HCEC 1CT (cell line): ENCODE data around the gene TMEM255B.

Source experiments
- DNase-seq: peaks from one replicate; pipeline ENCODE4 v3.0.0-alpha.2; 2017

Gene TMEM255B

GRCh38 chr13:113838711-113839201, 79.7 kb downstream of the TMEM255B start:
- no peak for DNase-seq

DNA sequence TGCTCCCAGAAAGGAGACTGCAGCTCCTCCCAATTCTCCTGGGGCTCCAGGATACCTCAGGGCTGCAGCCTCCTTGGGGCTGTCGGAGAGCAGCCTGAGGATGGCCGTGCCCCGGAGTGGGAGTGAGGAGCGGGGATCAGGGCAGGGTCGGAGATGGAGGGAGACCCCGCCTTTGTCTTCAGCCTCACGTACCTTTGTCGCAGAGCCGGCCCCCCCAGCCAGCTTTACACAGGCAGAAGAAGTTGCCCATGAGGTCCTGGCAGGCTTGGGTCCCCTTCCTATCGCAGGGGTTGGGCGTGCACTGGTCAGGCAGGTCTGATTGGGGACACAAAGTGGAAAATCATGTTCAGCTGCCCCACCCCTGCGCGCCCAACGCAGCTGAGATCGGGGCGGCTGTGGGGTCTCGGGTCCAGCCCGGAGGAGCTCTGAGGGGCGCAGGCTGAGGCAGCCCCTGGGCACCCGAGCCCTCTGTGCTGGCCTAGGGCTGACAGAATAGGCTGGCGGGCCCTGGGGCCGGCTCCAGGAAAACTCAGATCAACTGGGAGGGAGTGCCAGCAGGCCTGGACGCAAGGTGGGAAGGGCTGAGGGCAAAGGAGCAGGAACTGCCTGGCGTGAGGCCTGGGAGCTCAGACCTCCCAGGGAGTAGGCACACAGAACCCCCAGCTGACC, 80.6 kb downstream of the TMEM255B start:
- no peak for DNase-seq

- no peak for DNase-seq
Measured at GRCh38 chr13:113840541-113841352, 81.7 kb downstream of the TMEM255B start.

DNA sequence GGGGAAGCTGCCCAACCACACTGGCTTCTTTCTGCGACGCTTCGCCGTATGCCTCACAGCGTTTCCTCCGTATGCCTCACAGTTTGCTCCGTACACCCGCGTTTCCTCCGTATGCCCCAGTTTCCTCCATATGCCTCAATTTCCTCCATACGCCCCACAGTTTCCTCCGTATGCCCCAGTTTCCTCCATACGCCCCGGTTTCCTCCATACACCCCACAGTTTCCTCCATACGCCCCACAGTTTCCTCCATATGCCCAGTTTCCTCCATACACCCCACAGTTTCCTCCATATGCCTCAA, 82.3 kb downstream of the TMEM255B start:
- DNase-seq: no peak

- DNase-seq: no peak
Measured at GRCh38 chr13:113842336-113843062, 83.5 kb downstream of the TMEM255B start.

DNA sequence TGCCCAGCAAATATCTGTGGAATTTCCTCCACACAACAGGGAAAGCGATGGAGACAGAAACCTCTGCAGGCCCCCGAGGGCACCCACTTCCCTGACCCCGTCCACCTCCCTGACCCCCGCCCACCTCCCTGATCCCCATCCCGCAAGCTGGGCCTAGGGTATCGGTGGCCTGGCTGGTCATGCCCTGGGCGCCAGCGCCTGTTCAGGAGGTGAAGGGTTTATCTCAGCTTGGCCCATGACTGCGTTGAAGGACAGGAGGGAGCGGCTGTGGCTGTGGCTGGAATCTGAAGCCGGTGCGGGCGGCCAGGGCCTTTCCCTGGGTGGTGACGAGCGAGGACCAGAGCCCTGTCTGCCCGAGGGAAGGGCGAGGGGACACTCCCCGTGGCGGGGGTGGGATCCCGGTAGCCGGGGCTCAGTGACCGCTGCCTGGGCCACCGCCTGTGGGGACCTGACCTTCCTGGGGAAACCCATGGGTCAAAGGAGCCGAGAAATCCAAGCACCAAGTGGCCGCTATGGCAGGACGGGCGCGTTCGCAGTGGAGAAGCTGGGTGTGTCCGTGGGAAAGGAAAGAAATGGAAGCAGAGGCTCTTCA, 84.1 kb downstream of the TMEM255B start:
- no peak for DNase-seq

DNA sequence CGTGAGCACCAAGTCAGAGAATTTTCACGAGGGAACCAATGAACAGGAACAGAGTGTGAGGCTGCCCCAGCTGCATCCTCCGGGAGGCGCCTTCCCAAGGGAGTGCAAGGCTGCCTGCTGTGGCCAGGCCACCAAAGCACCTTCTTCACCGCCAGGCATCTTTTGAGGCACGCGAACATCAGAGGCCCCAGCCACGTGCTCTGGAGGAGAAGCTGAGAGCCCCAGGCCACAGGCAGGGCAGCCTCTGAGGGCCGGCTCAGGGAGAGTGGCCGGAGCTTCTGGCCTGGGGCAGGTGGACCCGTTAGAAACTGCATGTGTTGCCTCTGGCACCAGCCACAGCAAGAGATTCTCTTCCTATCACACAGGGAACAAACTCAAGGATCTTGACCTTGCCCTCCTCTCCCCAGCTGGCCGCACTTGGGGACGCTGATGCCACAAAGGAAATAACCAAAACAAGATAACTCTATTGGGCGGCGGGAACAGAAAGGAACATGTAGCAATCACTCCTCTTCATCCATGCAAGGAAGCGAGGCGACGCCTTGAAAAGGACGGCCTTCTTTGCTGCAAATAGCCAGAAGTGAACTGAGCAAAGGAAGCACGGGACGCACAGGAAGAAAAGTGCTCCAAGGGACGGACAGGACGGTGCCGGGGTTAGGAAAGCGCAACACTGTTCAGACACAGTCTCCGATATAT, 85.0 kb downstream of the TMEM255B start:
- no peak for DNase-seq

DNA sequence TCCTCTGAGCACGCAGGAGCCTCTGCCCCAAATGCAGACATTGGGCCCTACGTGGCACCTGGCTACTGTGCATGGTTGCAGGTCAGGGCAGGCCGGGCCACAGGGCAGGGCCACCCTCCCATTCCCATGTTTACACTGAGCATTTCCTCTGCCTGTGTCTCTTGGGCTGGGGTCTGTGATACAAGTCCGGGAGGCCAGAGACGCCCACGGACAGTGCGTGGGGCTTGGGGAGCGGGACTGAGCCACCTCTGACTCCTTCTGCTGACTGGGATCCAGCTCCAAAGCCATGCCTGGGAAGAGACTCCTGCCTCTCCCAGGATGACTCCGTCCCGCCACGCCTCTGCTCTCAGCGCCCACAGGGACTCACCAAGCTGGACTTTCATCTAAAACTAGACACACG, 86.0 kb downstream of the TMEM255B start:
- no peak for DNase-seq

DNA sequence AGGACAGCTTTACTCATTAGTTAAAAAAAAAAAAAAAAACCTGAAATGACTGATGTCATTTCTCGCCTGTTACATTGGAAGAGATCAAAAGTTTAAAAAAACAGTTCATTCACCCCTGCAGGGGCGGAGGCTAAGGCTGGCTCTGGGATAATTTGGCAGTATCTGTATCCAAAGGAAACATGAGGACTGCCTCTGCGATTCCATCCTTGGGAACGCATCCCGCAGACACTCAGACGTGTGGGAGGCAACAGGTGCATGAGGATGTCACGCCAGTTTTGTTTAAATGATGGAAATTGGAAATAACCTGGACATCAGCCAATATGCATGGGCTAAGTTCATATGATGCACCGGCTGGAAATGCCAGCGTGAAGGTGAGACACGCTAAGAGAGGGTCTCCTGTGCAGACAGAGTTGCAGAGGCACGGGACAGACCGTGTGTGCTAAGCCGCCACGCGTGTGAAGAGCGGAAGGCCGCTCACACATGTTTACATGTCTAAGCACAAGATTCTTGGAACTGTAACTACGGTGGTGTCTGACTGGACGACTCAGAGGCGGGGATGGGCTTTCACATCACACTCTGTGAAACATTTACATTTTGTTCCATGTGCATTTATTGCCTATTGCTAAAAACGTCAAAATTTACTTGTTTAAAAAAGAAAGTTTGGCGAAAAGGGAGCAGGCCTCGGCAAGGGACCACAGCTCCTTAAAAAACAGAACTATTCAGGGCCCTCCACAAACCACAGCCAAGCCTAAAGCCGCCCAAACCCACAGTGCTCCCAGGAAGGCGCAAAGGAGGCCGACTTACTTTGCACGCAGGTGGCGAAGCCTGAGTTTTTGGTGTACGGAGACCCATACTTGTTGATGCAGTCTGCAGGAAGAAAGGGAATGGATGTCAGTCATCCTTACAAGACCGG, 87.0 kb downstream of the TMEM255B start:
- DNase-seq: no peak

DNA sequence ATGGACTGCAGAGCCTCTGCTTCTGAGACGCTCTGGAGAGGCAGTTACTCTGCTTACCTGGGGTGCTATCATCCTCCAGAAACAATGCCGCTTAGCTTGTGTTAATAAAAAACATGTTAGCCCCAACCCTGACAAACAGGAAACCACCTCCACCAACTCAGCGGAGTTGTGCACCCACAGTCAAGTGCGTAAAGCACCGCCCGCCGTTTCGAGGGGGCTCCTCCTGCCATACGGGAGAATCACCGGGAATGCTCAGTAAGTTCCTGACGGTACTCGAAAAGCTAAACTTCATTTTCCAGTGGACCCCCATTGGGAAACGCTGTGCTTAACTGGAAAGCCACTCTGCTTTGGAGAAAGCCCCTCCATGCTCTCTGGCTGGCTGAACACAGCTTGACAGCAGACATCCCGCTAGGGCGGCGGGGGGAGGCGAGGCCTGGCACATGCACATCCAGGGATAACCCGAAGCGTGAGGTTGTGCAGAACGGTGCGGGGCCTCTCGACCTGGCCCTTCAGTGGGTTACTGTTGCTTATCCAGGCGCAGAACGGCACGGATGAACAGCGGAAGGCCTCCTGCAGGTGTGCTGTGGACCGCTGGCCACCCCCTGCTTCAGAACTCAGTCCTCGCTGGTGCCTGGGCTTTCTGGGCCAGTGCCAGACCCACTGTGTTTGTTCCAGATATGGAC, 87.8 kb downstream of the TMEM255B start:
- DNase-seq: no peak

DNA sequence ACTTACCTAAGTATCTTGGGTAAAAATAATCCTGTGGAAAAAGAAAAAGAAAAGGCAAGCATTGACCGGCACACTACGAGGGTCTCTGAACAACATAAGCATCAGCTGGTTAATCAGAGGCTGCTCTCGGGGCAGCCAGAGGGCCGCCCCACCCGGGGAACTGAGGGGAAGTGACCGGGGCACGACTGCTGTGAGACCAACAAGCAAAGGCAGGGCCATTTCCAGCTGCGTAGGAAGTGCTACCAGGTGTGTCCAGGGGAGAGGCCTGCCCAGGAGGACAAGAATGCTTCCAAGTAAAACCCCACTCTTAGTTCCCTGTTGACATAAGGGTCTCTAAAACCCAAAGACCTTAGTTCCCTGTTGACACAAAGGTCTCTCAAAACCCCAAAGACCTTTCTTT, 89.0 kb downstream of the TMEM255B start:
- no peak for DNase-seq

DNA sequence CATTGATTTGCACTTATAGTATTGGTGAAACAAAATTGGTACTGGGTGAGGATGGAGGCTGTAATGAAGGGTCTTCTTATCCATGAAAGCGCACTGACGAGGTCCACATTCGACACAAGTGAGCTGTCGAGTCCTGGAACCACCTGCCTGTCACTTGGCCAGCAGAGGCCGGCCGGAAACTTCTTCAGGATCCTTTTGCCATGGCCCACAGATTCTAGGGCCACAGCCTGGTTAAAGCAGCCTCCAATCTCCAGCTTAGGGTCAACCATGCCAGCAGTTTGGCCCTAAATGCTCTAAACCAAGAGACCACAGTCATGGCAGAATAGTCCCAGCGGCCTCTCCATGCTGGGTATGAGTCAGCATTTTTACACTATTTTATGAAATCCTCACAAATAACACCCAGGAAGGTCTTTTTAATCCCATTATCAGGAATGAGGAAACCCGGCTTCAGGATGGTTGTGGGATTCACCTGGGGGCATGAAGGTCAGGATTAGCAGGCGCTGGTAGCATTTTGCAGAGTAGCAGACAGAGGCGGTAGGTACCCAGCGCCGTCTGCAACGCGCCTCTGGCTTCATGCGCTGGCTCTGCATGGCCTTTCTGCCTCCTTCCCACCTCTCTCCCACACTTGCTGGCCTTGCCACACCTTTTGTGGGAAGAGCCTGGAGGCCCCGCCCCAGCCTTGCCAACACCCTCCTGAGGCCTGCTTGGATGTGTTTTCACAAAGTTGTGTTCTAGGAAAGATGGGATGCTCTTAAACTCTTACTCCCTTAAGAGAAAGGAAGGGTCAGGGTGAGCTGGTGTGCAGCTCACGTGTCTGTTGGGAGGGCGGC, 89.6 kb downstream of the TMEM255B start:
- no peak for DNase-seq

GRCh38 chr13:113849546-113849945, 90.5 kb downstream of the TMEM255B start:
- DNase-seq: no peak

DNA sequence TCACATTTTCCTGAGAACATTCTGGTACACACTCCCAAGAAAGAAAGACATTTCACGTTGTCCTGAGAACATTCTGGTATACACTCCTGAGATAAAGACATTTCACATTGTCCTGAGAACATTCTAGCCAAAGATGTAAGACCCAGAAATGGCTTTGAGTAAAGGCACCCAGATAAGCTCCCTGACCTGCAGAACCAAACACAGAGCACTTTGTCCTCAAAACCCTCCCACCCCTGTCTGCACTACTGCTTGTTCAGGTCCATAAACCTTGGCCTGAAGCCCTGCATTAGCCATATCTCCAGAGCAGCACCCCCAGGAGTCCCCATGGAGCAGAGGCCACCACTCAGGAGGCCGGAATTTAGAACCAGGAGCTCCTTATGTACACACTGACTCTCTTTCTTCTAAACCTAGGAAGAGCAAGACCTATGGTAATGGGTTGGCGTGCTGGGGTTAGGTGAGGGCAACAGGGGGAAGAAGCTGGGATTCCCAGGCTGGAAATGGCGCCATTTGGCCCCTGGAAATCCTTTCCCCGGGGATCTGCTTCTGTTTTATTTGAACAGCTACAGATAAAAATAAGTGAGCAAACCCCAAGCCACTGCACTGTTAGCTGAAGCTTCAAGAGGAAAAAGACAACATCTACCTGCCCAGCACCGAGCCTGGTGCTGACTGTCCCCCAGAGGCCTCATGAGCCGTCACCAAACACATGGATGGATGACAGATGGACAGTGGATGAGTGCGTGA, 91.1 kb downstream of the TMEM255B start:
- DNase-seq: no peak

DNA sequence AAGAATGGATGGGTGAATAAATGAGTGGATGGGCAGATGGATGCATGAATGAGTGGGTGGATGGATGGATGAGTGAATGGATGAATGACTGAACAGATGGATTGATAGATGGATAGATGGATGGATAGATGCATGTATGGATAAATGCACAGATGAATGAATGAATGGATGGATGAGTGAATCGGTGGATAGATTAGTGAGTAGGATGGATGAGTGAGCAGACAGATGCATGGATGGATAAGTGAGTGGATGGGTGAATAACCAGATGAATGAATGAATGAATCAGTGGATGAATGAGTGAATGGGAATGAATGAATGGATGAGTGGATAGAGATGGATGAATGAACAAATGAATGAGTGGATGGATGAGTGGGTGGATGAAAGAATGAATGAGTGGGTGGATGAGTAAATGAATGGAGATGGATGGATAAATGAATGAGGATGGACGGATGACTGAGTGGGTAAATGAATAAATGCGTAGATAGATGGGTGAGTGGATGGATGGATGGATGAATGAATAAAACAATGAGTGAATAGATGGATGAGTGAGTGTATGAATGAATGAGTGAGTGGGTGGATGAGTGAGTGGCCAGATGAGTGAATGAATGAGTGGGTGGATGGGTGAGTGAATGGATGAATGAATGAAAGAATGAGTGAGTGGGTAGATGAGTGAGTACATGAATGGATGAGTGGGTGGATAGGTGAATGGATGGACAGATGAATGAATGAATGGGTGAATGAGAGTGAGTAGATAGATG, 91.9 kb downstream of the TMEM255B start:
- DNase-seq: no peak

DNA sequence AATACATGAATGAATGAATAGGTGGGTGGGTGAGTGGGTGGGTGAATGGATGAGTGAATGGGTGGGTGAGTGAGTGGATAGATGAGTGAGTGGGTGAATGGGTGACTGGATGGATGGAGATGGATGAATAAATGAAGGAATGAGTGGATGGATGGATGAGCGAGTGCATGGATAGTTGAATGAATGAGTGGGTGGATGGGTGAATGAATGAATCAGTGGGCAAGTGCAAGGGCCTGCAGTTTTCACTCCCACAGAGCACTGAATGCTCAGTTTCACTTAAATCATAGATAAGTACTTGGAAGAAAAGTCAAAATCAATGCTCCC, 92.4 kb downstream of the TMEM255B start:
- DNase-seq: no peak

- no peak for DNase-seq
Measured at GRCh38 chr13:113851826-113852535, 93.0 kb downstream of the TMEM255B start.
